HG02642 (cell line): ENCODE data around the gene RRAGD.
A peak's percentile ranks its signal among the peaks of the same experiment; 100 is the strongest.

Experiments
- ATAC-seq: cut with Tn5 transposase; IDR thresholded peaks from one replicate; pipeline ENCODE4 v1.9.1; 2021; ENCODE audit warnings: mild to moderate bottlenecking; ENCODE audit not compliant: unreplicated experiment, poor library complexity

Gene RRAGD

DNA sequence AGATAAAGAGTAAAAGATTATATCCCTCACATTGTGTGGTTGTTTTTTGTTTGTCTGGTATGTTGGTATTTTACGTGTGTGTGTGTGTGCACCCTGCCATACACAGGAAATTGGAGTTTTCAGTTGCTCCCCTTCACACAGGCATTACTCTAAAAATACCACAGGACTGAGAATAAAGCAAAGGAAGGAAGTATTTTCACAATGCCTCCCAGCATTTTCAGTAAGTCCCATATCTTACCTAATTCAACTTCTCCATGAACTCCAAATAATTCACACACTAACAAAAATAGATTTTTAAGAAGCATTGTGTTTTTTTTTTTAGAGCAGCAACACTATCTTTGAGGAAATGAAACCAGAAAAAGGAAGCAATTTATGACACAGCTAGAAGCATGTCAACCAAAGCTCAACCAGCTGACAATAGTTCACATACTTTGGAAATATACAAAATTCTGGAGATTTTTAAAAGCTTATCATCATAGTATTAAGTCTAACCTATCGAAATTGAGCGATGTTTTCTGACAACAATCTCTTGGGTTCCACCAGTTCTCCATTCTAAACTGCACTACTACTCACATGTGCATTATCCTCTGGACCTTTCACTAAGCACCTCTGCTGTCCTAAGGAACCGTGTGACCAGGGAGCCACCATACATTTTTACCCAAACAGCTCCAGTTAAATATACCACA lies 61.6 kb downstream of the RRAGD start:
- peak; percentile 29 for ATAC-seq

DNA sequence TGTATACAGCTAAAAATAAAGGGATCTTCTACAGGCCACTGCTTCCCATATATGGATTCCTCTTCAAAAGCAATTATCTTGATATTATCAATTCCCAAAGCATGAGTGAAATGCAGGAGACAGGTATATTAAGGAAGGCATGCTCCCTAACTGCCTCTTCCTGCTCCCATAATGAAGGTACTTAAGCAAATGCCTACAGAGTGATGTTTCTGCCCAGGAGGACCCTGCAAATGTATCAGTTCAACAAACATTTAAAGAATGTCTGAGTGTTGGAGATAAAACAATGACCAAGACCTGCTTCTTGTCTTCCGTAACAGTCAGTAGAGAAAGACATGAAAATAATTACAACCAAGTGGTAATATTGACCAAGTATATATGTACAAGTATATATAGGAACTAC lies 63.7 kb downstream of the RRAGD start:
- ATAC-seq, result no peak

DNA sequence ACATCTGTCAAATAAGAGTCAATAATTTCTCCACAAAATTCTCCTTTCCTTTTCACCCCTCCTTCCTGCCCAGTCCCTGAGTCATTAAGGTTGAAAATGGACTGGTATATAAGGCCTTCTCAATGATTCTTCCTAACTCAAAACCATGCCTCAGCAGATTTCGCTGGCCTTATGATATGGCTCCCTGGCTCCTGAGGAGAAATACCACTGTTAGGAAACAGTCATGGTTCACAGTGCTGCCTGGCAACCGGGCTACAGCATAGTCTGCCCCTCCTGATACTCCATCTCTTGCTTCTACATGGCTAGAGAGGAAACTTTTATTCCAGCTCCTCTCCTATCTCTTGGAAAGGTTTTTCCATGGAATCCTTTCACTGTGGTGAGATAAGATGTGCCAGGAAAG lies 64.2 kb downstream of the RRAGD start:
- no peak for ATAC-seq

DNA sequence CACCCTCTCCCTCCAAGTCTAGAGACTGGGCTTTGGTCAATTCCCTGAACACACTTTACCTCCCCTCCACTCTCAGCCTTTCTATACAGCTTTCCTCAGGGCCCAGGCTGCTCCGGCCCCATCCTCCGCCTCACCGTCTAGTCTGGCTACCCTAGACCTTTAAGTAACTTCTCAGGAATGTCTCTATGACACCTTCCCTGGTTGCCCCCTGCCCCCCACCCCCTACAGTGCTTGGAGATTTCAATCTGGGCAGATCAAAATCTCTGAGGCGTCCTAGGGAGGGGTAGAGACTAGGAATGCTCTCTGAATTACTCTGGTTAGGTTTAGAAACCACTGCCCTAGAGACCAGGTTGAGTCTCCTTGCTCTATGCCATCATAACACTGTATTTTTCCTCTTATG lies 65.6 kb downstream of the RRAGD start:
- ATAC-seq, result no peak

DNA sequence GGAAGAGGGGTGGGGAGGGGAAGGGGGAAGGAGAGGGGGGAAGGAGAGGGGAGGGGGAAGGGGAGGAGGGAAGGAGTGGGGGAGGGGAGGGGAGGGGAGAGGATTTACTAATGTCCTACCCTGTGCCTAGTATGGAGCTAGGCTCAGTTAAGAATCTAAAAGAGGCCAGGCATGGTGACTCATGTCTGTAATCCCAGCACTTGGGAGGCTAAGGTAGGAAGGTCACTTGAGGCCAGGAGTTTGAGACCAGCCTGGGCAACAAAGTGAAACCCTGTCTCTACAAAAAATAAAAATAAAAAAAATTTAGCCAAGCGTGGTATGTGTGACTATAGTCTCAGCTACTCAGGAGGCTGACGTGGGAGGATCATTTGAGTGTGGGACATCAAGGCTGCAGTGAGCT lies 72.5 kb downstream of the RRAGD start:
- no peak for ATAC-seq

DNA sequence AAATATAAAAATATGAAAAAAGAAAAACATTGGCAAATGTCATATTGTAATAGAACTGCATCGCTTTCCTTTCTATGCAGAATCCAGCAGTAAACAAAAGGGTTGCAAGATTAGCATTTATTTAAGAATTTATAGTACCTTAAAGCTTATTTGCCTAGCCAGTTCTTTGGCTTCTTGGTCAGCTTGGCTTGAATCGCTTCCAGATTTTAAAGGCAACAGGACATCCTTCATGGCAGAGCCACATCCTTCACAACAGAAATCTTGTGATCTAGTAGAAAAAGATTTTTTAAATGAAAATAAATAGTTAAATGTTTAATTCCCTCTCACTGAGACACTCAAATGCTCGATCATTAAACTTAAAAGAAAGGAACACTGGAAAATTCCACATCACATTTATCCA lies 76.9 kb downstream of the RRAGD start:
- no peak for ATAC-seq

DNA sequence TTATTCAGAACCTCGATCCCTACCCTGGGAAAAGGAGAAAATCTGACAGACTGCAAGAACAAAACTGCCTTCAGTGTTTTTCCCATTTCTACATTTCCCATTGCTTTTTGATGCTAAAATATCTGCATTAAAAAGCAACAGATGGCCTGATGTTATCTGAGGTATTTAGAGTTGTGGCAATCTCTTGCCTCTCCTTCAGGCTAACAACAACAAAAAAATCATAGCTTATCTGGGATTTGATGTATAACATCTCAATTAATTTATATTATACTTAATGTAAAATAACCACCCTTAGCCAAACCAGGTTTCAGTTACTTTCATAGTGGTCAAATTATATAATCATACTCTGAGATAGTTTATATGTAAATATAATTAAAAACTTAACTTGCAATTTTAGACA lies 81.2 kb downstream of the RRAGD start:
- no peak for ATAC-seq

DNA sequence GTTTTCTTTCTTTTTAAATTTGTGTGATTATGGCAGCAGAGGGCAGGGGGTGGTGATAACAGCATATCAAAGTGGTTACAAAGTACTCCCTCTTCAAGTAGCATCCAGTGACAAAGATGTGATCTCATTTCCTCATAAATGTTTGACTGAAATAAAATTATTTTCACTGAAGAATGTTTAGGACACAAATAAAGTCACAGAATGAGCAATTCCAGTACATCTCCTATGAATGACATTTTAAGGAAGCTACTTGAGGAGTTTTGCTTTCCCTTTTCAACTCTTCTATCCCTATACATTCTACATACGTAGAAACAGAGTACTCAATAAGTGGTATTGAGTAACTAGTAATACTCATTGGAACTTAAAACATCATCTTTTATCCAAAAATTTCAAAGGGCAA lies 83.1 kb downstream of the RRAGD start:
- no peak for ATAC-seq

DNA sequence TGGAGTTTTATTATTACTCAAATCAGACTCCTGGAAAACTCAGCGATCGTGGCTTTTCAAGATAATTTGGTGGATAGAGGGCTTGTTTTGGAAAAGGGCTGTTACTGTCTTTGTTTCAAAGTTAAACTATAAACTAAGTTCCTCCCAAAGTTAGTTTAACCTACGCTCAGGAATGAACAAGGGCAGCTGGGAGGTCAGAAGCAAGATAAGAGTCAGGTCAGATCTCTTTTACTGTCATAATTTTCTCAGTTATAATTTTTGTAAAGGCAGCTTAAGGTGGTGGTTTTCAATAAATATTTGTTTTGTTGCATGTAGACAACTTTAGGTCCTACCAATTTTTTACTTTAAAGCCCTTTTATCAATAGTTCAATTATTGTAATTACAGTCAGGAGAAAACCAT lies 87.8 kb downstream of the RRAGD start:
- no peak for ATAC-seq

DNA sequence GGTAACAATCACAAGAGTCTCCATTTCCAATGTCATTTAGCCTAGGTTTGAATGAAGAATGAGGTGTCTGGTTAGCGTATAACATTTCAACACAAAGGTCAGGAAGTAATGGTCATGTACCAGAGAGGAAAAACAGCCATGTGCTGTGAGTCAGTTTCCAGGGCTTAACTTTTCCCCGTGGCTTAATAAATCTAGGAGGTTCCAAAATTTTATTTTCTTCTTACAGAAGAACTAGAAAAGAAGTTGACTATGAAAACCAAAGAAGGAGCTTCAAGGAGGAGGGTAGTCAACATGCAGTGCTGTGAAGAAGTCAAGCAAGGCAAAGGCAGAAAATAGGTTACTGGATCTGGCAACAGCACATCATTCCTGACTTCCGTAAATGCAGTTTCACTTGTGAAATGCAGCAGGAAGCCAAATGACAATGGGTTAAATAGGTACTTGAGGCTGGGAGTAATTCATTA lies 88.5 kb downstream of the RRAGD start:
- ATAC-seq, result no peak

DNA sequence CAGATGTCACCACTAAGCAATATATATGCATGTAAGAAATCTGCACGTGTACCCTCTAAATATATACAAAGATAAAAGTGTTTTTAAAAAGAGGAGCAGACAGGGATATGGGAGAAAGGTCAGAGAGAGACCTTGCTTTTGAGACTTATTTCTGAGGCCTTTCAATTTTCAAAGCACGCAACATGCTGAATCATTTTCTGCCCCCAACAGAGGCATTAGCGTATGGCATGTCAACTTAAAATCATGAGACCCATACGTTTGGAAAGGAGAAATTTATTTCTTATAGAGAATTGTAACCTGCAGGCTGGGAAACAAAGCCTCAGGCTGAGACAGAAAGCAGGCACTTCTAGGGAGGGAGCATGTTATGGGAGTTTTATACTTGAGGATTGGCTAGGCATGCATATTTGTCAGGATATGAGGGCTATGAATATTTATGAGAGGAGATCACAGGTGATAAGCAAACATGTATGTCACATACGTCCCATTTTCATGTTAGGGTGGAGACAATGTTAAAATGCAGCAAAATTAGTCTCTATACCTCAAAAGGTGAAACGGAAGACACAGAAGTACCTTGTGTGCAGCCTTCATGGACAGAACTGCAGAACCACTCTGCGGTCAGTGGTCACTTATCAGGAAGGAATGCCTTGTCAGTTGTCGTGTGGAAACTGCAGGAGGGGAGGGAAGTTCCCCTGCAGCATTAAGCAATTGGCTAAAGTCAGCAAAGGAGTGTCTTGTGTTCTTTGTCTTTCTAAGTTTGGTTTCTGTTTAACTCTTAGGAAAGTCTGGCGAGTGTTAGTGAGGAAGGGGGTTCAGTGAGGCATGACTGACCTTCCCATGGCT lies 90.7 kb downstream of the RRAGD start:
- peak; percentile 53 for ATAC-seq

DNA sequence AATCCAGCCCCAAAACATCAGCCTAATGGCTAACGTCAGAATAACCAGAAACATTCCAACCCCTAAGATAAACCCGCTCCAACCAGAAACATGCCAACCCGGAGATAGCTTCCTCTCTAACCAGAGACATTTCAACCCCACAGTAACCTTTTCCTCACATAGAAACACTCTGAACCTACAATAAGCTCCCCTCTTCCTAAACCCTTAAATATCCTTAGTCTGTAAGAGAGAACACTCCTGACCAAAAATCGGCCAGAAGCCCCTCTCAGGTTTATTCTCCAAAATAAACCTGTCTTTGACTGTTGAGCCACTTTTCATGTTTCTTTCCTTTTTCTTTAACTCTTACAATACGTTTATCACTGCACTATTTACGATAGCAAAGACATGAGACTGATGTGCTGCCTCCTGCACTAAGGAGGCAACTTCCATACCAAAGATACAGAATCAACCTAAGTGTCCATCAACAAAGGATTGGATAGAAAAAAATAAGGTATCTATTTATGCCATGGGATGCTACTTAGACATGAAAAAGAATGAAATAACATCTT lies 92.0 kb downstream of the RRAGD start:
- ATAC-seq, result no peak

DNA sequence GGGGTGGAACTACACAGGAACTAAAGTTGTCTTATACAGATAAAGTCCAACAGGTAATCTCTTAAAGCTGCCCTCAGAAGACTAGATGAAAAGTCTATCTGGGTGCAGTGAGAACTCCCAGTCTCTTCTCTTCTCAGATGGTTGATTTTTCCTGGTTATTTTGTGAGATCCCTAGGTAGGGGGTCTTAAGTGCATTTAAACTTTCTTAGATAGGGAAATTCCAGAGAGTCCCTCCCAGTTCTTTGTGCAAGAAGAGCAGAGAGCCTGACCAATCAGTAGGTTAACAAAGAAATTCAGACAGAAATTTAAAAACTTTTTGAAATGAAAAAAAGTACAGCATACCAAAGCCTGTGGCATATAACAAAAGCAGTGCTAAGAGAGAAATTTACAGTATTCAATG lies 95.0 kb downstream of the RRAGD start:
- ATAC-seq, result no peak

DNA sequence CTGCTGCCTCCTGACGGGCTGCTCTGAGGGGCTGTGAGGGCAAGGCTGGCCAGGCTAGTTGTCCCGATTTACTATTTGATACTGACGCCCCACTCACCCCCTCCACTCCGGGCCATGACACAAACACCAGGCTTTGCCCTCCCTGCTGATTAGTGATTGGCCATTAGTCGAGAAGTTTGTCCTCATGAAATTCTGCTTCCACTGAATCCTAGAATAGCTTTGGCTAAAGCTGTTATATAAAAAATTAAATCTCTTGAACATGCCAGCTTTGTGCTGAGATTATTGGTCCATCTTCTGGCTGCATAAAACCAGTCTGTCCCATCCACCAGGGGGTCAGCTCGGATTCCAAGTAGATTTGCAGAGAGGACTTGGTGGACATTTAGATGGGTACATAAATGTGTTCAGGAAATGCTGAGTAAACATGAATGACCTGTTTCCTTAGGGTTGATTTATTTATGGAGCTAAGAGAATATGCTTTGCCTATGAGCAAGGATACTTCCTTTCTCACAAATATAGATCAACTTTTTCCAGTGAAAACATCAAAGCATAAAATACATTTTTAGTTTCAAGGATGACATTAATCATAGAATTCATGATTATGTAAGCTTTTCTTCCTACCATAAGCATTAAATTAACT lies 96.7 kb downstream of the RRAGD start, which contains the start of gene GABRR2:
TSS of gene GABRR2 (minus strand) at position 51 of the 637 bp plus-strand sequence. CDS start 134 bp downstream, outside the sequence.
- ATAC-seq, result no peak

DNA sequence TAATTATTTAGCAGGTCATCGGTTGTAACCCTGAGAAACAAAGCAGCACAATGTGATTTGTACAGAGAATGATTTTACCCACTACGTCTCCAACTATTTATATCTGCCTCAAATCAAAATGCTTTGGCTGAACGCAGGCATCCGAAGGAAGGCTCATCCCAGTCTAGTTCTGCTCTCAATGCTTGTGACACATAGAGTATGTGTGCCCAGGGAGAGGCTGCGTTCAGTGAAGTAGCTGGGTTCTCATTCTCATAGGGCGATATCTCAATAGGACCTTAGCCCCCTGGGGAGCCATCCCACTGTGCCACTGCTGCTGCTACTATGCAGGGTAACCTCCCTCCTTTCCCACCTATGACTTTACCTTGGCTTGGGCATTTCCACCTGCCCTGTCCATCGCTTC lies 97.4 kb downstream of the RRAGD start:
- ATAC-seq, result no peak
